ENCODE results near the gene PELI2.

GRCh38 chr14:56143025-56143424 is 24.8 kb downstream of the PELI2 start:
- TF ChIP-seq CTCF (optimal IDR thresholded peaks at IDR 0.05 in 1 of 3, IDR thresholded peaks at IDR 0.05 in 1 of 3, conservative IDR thresholded peaks at IDR 0.05 in 1 of 3; ENCODE audit: extremely low read depth in 1 of 3, insufficient read depth in 2 of 3, low read length in 3 of 3) (no peak), EZH2 (IDR thresholded peaks at IDR 0.05; ENCODE audit: low read length) (no peak)

All from keratinocyte (primary cell).